HepG2 (cell line): ENCODE results near the gene IQCM. TPM values are rescaled to one million over a fixed set of nuclear protein-coding genes. Genes with fewer than 3 reads are reported as not detected.
"Not testable (repeated sequence)": the region's sequence is repeated elsewhere in the genome, so short reads cannot be mapped to it uniquely, and the experiment has no call there.

Experiments used
- ATAC-seq: fragments of 200-7000 bp; cut with Tn5 transposase; 3 replicates; pipeline ENCODE4 v1.9.1; 2020; ENCODE audit warnings: mild to moderate bottlenecking, moderate library complexity
- BruUV-seq: library from RNA; stranded (reverse); fragments of 400-500 nt; replicated peaks from 2 replicates; lab custom pipeline; 2021; lab: Mats Ljungman, UMichigan
- CTCF ChIA-PET: fragments of 300-600 bp; formaldehyde crosslinking; extraction: SDS; loops from one replicate; lab custom pipeline; 2021; ENCODE audit warnings: low total read pairs, inconsistent platforms, low intra/inter-chr PET ratio; lab: Yijun Ruan, JAX
- POLR2A ChIA-PET: fragments of 350-600 bp; sonication (Branson Sonifier 250); formaldehyde crosslinking; loops from one replicate; lab custom pipeline; 2020; ENCODE audit warnings: antibody characterized with exemption, inconsistent platforms; lab: Yijun Ruan, JAX
- DNase-seq: peaks from one replicate; pipeline ENCODE4 v3.0.0-alpha.2; 2015; ENCODE audit warnings: low spot score
- FAIRE-seq: peaks from 3 replicates; lab custom pipeline; 2011; peaks lifted over from hg19 to GRCh38; lab: Jason Lieb, UNC
- H2AFZ ChIP-seq: one replicate; pipeline ENCODE4 v1.6.1; 2011; ENCODE audit warnings: low read length, inconsistent platforms
- H3K27ac ChIP-seq: fragments of 300-600 bp; 3 replicates; pipeline ENCODE4 v1.8.0; 2011; ENCODE audit warnings: mixed run types, mild to moderate bottlenecking, mixed read lengths, low read length, inconsistent platforms; ENCODE audit not compliant: insufficient read depth; ENCODE audit errors: extremely low read length
- H3K27me3 ChIP-seq, 2 experiments: fragments of 200-600 bp in 1 of 2; 2 replicates in 1 of 2; 3 replicates in 1 of 2; pipeline versions ENCODE4 v1.6.0 to v1.8.0; 2011; ENCODE audit warnings: low read length in 2 of 2, mild to moderate bottlenecking in 2 of 2, moderate library complexity in 2 of 2, inconsistent platforms in 1 of 2; ENCODE audit not compliant: insufficient read depth in 2 of 2, control insufficient read depth in 1 of 2
- H3K36me3 ChIP-seq, 2 experiments: fragments of 200-600 bp in 1 of 2; replicated peaks in 1 of 2; 2 replicates in 1 of 2; 3 replicates in 1 of 2; pipeline versions ENCODE4 v1.5.1 to v1.8.0; 2011; ENCODE audit warnings: low read length in 2 of 2, inconsistent platforms in 1 of 2; ENCODE audit not compliant: insufficient read depth in 2 of 2, control insufficient read depth in 1 of 2
- H3K4me1 ChIP-seq: 2 replicates; pipeline ENCODE4 v1.5.1; 2012; ENCODE audit warnings: low read length, inconsistent platforms; ENCODE audit not compliant: insufficient read depth
- H3K4me2 ChIP-seq: 2 replicates; pipeline ENCODE4 v1.6.0; 2011; ENCODE audit warnings: low read depth, low read length, inconsistent platforms
- H3K4me3 ChIP-seq, 3 experiments: fragments of 200-600 bp in 1 of 3; sonication (generic), shearing (Covaris generic) in 1 of 3; replicated peaks in 1 of 3; 2 replicates each; pipeline ENCODE4 v1.5.1; 2011 to 2016; ENCODE audit warnings: low read length in 3 of 3, inconsistent platforms in 2 of 3, low read depth in 2 of 3, mild to moderate bottlenecking in 2 of 3, control low read depth in 1 of 3, mixed read lengths in 1 of 3; ENCODE audit not compliant: insufficient read depth in 1 of 3
- H3K79me2 ChIP-seq: one replicate; pipeline ENCODE4 v1.6.1; 2011; ENCODE audit warnings: low read length, inconsistent platforms; ENCODE audit not compliant: insufficient read depth
- H3K9ac ChIP-seq: 2 replicates; pipeline ENCODE4 v1.6.0; 2011; ENCODE audit warnings: mild to moderate bottlenecking, low read depth, low read length, inconsistent platforms; ENCODE audit not compliant: insufficient read depth
- H3K9me3 ChIP-seq: 2 replicates; pipeline ENCODE4 v1.5.1; 2012; ENCODE audit warnings: mild to moderate bottlenecking, low read length
- H4K20me1 ChIP-seq: 2 replicates; pipeline ENCODE4 v1.6.0; 2011; ENCODE audit warnings: inconsistent platforms, mild to moderate bottlenecking, low read length, moderate library complexity; ENCODE audit not compliant: insufficient read depth
- BCL6 ChIP-seq: IDR thresholded peaks from 2 replicates; pipeline ENCODE4 v1.6.1; 2016; ENCODE audit warnings: missing genetic modification reagents, missing compliant biosample characterization
- TGIF2 ChIP-seq: IDR thresholded peaks from 2 replicates; pipeline ENCODE4 v1.6.1; 2016; ENCODE audit warnings: control low read depth, missing compliant biosample characterization
- ZFYVE20 ChIP-seq: sonication (generic); formaldehyde crosslinking; IDR thresholded peaks from 2 replicates; pipeline ENCODE4 v1.8.0; 2023; ENCODE audit warnings: low read depth, mild to moderate bottlenecking, moderate library complexity, missing genetic modification reagents, borderline replicate concordance
- WGBS: methylation state at CpG from one replicate; pipeline ENCODE4 v1.1.6; 2017; ENCODE audit warnings: low lambda C conversion rate; 5-methylcytosine and 5-hydroxymethylcytosine counted together
- in situ Hi-C: cut with HindIII; loops from 2 replicates; pipeline ENCODE4 v1.10.0; 2017; ENCODE audit warnings: low pct_unique_long_range_greater_than_20kb; ENCODE audit not compliant: extremely low pct_ligation_motif_present
- intact Hi-C: fragments of 100-400 bp; cut with micrococcal nuclease; formaldehyde crosslinking; loops from one replicate; pipeline ENCODE4 v1.10.0; 2022; ENCODE audit not compliant: unreplicated experiment
- polyA plus RNA-seq, 8 experiments: library from polyadenylated mRNA; depleted of rRNA in 3 of 8; stranded (reverse) in 7 of 8; unstranded in 1 of 8; fragments of >200 nt; fragmentation: Illumina TruSeq in 4 of 8; extraction: Trizol in 4 of 8; gene quantifications; 2 replicates each; pipeline versions ENCODE4 v1.2.1 to v1.2.3, GENCODE V29; 2011 to 2016; ENCODE audit warnings: low read depth in 4 of 8, missing spikeins in 1 of 8, mixed read lengths in 1 of 8; ENCODE audit not compliant: insufficient read depth in 1 of 8
- total RNA-seq, 5 experiments: library from RNA; depleted of rRNA; stranded (reverse); fragments of >200 nt; fragmentation: Illumina TruSeq; extraction: Trizol; gene quantifications; 2 replicates each; pipeline ENCODE4 v1.2.3, GENCODE V29; 2016; ENCODE audit warnings: low read depth in 1 of 5
- TF ChIP-seq, protein P1 (sequence below): sonication (generic); formaldehyde crosslinking; IDR thresholded peaks from 2 replicates; pipeline ENCODE4 v1.9.0; 2021; ENCODE audit warnings: missing genetic modification reagents, borderline replicate concordance
- TF ChIP-seq, protein P2 (sequence below): IDR thresholded peaks from 2 replicates; pipeline ENCODE4 v1.6.1; 2016; ENCODE audit warnings: low read depth, control low read depth

The IQCM gene
- total and polyA plus RNA-seq, 2 of the 13 experiments (the other 11 are each of a cell fraction or from before 2014, with no cell fraction given), result not detected

DNA sequence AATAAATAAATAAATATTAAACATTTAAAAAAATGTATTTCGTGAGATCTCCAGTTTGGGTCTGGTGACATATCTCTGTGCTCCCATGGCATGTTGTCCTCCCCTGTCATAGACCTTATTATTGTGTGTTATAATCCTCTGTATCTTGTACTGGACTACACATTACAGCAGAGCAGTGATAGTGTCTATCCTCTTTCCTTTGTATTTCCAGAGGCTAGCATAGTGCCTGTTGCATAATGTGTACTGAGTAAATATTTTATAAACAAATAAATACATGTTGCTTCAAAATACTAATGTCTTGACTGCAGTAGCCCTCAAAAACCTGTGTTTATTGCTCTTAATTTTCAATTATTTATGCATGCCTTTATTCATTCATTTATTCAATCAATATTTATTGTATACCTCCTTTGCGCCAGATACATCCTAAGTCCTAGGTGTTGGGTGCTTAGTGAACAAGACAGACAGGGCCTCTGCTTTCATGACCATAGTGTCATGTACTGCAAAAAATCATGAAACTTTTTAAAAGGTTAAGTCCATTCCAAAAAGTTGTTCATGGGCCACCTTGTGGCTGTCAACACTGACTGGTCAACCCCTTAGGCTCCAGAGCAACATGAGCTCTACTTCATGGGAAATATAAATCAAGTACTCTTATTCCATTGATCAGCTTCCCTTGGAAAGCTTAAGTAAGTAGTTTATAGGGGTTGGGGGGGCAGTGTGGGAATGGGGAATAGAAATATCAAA, 303.9 kb downstream of the IQCM start:
- 46% methylated on average over 2 of the region's 2 CpGs for whole genome bisulfite sequencing
- DNase-seq, result no peak
- Histone ChIP-seq H3K79me2 (no peaks in the 10 kb centered on the region), H3K4me2 (no peak overlapping the region), H3K4me1 (no peaks in the 10 kb centered on the region), H3K27ac (no peak overlapping the region), H4K20me1 (no peaks in the 10 kb centered on the region), H3K9ac (no peak overlapping the region), H3K36me3 (no peaks in the 10 kb centered on the region), H3K9me3 (peaks cover 87% of the 10 kb centered on the region), H2AFZ (no peak overlapping the region), H3K27me3 (no peaks in the 10 kb centered on the region), H3K4me3 (no peak overlapping the region)
- POLR2A ChIA-PET, result no interaction called here
- CTCF ChIA-PET, result no interaction called here
- no peak for TF ChIP-seq BCL6 (CRISPR knock-in tag)
- TF ChIP-seq TGIF2 (CRISPR knock-in tag), result no peak
- TF ChIP-seq, protein P1, sequence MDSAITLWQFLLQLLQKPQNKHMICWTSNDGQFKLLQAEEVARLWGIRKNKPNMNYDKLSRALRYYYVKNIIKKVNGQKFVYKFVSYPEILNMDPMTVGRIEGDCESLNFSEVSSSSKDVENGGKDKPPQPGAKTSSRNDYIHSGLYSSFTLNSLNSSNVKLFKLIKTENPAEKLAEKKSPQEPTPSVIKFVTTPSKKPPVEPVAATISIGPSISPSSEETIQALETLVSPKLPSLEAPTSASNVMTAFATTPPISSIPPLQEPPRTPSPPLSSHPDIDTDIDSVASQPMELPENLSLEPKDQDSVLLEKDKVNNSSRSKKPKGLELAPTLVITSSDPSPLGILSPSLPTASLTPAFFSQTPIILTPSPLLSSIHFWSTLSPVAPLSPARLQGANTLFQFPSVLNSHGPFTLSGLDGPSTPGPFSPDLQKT (CRISPR knock-in tag), result no peak
- TF ChIP-seq, protein P2, sequence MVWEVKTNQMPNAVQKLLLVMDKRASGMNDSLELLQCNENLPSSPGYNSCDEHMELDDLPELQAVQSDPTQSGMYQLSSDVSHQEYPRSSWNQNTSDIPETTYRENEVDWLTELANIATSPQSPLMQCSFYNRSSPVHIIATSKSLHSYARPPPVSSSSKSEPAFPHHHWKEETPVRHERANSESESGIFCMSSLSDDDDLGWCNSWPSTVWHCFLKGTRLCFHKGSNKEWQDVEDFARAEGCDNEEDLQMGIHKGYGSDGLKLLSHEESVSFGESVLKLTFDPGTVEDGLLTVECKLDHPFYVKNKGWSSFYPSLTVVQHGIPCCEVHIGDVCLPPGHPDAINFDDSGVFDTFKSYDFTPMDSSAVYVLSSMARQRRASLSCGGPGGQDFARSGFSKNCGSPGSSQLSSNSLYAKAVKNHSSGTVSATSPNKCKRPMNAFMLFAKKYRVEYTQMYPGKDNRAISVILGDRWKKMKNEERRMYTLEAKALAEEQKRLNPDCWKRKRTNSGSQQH (CRISPR knock-in tag), result no peak
- TF ChIP-seq ZFYVE20, result no peak
- FAIRE-seq, result no peak
- ATAC-seq, result no peak
- BruUV-seq, result no TSS peak
- in situ Hi-C loops, result no loop called here
- intact Hi-C loops, result no loop called here

DNA sequence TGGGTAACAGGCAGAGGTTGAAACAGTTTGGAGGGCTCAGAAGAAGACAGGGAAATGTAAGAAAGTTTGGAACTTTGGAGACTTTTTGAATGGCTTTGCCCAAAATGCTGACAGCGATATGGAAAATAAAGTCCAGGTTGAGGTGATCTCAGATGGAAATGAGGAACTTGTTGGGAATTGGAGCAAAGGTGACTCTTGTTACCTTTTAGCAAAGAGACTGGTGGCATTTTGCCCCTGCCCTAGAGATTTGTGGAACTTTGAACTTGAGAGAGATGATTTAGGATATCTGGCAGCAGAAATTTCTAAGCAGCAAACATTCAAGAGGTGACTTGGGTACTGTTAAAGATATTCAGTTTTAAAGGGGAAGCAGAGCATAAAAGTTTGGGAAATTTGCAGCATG, 308.3 kb downstream of the IQCM start:
- H3K27ac ChIP-seq, POLR2A ChIA-PET, H4K20me1 ChIP-seq, FAIRE-seq, CTCF ChIA-PET, H3K27me3 ChIP-seq, H2AFZ ChIP-seq, H3K79me2 ChIP-seq, H3K4me2 ChIP-seq, DNase-seq, in situ Hi-C loops, H3K4me3 ChIP-seq, H3K36me3 ChIP-seq, intact Hi-C loops, H3K9ac ChIP-seq, H3K4me1 ChIP-seq, BruUV-seq, ATAC-seq: not testable (repeated sequence)
- peaks cover 70% of the 10 kb centered on the region for H3K9me3 ChIP-seq
- 42% methylated on average over 1 of the region's 1 CpG for WGBS
